OCI-LY1 (cell line): ENCODE data around the gene FAM53A.
"Not testable (repeated sequence)": the region's sequence is repeated elsewhere in the genome, so short reads cannot be mapped to it uniquely, and the experiment has no call there.

Experiments used
- EZH2 ChIP-seq: fragments of 200-600 bp; sonication (generic), shearing (Covaris generic); IDR thresholded peaks from 2 replicates; pipeline ENCODE4 v1.8.0; 2017; ENCODE audit warnings: borderline replicate concordance, mixed run types, mild to moderate bottlenecking, antibody characterized with exemption, low read length, moderate library complexity, mixed read lengths
- TF ChIP-seq, protein P1 (sequence below): fragments of 200-600 bp; sonication (generic), shearing (Covaris generic); IDR thresholded peaks from 2 replicates; pipeline ENCODE4 v1.5.1; 2017; ENCODE audit warnings: mild to moderate bottlenecking, antibody characterized with exemption, low read length, moderate library complexity, mixed read lengths

DNA sequence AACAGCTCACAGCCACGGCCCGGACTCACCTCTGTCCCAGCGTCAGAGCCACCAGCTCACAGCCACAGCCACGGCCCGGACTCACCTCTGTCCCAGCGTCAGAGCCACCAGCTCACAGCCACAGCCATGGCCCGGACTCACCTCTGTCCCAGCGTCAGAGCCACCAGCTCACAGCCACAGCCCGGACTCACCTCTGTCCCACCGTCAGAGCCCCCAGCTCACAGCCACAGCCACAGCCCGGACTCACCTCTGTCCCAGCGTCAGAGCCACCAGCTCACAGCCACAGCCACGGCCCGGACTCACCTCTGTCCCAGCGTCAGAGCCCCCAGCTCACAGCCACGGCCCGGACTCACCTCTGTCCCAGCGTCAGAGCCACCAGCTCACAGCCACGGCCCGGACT lies 13.1 kb downstream of the FAM53A start:
- TF ChIP-seq, protein P1, sequence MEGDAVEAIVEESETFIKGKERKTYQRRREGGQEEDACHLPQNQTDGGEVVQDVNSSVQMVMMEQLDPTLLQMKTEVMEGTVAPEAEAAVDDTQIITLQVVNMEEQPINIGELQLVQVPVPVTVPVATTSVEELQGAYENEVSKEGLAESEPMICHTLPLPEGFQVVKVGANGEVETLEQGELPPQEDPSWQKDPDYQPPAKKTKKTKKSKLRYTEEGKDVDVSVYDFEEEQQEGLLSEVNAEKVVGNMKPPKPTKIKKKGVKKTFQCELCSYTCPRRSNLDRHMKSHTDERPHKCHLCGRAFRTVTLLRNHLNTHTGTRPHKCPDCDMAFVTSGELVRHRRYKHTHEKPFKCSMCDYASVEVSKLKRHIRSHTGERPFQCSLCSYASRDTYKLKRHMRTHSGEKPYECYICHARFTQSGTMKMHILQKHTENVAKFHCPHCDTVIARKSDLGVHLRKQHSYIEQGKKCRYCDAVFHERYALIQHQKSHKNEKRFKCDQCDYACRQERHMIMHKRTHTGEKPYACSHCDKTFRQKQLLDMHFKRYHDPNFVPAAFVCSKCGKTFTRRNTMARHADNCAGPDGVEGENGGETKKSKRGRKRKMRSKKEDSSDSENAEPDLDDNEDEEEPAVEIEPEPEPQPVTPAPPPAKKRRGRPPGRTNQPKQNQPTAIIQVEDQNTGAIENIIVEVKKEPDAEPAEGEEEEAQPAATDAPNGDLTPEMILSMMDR = not testable (repeated sequence)
- TF ChIP-seq EZH2 = not testable (repeated sequence)
